DMS 273 (cell line): ENCODE measurements around the gene KIF1C.
A peak's percentile ranks its signal among the peaks of the same experiment; 100 is the strongest.
"Not testable (repeated sequence)": the region's sequence is repeated elsewhere in the genome, so short reads cannot be mapped to it uniquely, and the experiment has no call there.

Experiments
- DNase-seq: peaks from one replicate; lab custom pipeline; 2025; ENCODE audit not compliant: unreplicated experiment; lab: John Stamatoyannopoulos, UW

The KIF1C gene

GRCh38 chr17:4999430-5000093, 1.8 kb downstream of the KIF1C start:
- no peak for DNase-seq

- no peak for DNase-seq
Observed at GRCh38 chr17:5000237-5000639, 2.5 kb downstream of the KIF1C start.

DNA sequence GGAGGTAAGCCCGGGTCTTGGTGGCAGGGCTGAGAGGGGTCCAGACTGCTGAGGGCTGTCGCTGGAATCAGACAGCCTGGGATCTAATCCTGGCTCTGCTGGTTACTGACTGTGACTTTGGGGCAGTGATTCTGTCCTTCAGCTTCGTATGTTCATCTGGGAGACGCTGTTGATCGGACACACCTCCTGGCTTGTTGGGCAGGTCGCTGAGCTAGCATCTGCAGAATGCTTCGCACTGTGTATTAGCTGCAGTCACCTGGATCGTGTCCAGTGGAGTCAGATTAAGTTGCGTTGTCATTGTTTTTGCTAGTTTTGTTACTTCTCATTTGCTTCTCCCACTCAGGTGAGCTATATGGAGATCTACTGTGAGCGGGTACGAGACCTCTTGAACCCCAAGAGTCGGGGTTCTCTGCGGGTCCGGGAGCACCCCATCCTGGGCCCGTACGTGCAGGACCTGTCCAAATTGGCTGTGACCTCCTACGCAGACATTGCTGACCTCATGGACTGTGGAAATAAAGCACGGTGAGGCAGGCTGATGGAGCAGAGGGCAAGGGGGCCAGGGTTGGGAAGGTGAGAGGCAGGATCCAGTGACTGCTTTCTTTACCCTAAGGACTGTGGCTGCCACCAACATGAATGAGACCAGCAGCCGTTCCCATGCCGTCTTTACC, 4.5 kb downstream of the KIF1C start:
- no peak for DNase-seq

DNA sequence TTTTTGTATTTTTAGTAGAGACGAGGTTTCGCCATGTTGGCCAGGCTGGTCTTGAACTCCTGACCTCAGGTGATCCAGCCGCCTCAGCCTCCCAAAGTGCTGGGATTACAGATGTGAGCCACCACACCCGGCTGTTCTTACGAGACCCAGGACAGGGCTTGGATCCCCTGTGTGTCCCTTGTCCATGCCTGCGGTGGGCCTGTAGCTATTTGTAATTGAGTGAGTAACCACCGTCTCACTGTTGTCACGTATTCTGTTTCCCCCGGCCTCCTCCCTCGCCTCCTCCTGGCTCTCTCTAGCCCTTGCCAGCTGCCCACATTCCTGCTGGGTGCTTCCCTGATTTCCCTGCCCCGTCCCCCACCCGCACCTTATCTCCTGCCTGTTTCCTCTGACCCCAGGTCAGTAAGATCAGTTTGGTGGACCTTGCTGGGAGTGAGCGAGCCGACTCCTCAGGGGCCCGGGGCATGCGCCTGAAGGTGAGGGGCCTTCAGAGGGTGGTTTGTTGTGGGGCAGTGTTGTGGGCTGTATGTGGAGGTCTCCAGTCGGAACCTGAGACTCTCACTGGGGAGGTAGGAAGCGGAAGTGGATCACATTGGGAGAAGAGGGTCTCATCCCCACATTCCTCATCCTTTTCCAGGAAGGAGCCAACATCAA, 5.6 kb downstream of the KIF1C start:
- no peak for DNase-seq

- DNase-seq: no peak
Observed at GRCh38 chr17:5011928-5012327, 14.2 kb downstream of the KIF1C start.

- DNase-seq: no peak
Observed at GRCh38 chr17:5014357-5014756, 16.6 kb downstream of the KIF1C start.

DNA sequence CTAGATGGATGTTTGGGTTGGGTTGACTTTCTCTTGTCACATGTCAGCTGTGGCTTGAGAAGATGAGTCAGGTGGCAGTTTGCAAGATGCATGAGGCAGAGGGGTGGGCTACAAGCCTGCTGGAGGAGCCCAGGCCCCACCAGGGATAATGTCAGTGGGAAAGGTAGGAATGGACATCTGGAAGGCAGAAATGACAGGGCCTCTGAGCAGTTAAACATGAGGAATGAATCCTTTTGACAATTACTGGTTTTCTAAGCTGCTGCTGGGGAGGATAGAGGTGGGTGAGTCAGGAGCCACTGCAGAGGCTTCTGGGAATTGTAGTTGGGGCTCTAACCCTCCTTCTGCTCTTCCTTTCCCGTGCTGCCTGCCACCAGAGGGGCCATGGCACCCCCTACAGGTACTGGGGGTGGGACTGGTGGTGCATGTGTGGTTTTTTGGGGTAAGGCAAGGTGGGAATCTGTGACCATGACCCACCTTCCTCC, 21.8 kb downstream of the KIF1C start:
- DNase-seq: peak; percentile 35

- no peak for DNase-seq
Observed at GRCh38 chr17:5020502-5021023, 22.8 kb downstream of the KIF1C start.

DNA sequence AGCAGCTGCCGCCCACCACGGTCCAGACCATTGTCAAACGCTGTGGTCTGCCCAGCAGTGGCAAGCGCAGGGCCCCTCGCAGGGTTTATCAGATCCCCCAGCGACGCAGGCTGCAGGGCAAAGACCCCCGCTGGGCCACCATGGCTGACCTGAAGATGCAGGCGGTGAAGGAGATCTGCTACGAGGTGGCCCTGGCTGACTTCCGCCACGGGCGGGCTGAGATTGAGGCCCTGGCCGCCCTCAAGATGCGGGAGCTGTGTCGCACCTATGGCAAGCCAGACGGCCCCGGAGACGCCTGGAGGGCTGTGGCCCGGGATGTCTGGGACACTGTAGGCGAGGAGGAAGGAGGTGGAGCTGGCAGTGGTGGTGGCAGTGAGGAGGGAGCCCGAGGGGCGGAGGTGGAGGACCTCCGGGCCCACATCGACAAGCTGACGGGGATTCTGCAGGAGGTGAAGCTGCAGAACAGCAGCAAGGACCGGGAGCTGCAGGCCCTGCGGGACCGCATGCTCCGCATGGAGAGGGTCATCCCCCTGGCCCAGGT, 24.5 kb downstream of the KIF1C start:
- no peak for DNase-seq

DNA sequence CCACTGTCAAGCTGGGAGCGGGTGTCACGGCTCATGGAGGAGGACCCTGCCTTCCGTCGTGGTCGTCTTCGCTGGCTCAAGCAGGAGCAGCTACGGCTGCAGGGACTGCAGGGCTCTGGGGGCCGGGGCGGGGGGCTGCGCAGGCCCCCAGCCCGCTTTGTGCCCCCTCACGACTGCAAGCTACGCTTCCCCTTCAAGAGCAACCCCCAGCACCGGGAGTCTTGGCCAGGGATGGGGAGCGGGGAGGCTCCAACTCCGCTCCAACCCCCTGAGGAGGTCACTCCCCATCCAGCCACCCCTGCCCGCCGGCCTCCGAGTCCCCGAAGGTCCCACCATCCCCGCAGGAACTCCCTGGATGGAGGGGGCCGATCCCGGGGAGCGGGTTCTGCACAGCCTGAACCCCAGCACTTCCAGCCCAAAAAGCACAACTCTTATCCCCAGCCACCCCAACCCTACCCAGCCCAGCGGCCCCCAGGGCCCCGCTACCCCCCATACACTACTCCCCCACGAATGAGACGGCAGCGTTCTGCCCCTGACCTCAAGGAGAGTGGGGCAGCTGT, 25.9 kb downstream of the KIF1C start:
- DNase-seq: no peak

DNA sequence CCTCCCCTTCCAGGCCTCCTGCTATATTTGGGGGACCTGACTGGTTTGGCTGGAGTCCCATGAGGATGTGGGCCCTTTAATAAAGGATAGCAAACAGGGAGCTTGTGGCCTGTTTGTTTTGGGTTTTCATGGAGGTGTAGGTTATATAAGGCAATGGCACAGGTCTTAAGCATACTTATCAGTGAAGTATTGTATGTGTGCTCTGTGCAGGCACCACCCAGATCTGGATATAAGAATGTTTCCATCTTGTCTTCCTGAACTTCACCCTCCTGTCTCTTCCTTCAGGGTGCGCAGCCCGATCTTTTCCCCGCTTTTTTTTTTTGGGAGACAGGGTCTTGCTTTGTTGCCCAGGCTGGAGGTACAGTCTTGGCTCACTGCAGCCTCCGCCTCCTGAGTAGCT, 26.9 kb downstream of the KIF1C start:
- DNase-seq: no peak

GRCh38 chr17:5027299-5027698, 29.5 kb downstream of the KIF1C start:
- no peak for DNase-seq

DNA sequence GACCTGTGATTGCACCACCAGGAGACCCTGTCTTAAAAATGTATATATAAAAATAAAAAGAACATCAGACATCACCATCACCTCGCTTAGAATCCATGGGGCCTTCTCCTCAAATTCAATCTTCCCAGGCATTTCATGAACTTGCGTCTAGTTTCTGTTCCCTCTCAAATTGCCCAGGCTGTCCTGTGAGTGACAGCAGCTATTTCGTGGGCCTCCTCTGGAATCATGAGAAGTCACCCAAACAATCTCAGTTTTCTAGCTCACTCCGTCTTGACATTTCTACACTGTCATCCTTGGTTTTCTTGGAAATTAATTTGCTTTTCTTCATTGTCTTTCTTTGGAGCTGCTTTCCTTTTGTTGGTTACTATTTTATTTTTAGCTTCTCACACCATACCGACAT, 30.2 kb downstream of the KIF1C start:
- no peak for DNase-seq

GRCh38 chr17:5030168-5030567, 32.4 kb downstream of the KIF1C start:
- not testable (repeated sequence) for DNase-seq

GRCh38 chr17:5031365-5032082, 33.8 kb downstream of the KIF1C start:
- DNase-seq: peak; percentile 85

DNA sequence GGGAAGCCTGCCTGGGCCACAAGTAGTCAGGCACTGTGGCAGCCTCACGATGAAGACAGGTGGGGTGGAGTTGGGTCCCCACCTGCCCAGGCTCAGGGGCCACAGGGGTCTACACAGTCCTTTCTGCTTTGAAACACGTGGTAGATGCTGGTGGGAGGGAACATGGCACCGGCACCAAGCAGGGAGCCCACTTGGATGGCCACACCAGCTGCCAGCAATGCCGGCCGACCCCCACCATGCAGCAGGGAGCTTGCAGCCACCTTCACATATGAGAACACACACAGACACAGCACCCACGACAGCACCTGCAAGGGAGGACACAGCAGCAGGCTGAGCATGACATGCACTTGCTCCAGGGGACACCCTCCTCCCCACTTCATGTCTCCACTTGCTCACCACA, 35.1 kb downstream of the KIF1C start:
- DNase-seq: no peak

GRCh38 chr17:5033352-5034015, 35.7 kb downstream of the KIF1C start:
- DNase-seq: no peak

GRCh38 chr17:5034063-5034462, 36.3 kb downstream of the KIF1C start:
- DNase-seq: no peak

GRCh38 chr17:5034651-5035050, 36.9 kb downstream of the KIF1C start:
- DNase-seq: no peak

DNA sequence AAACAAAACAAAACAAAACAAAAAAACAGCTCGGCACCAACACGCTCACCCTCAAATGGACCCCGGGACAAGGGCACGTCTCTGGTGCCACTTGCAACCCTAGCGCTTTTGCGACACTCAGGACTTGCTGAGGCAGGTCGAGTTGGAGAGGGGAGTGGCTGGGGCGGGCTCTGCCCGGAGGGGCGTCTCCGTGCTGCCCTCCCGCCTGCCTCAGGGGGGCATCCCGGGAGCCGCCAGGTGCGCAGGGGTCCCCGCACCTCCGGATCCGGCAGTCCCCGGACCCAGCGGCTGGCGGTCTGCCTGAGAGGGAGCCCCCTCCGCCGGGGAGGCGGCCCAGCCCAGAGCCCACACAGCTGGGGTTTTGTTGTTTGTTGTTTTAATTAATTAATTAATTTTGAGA, 37.6 kb downstream of the KIF1C start, which contains the start of gene SLC52A1:
Gene SLC52A1 (minus strand): TSS at position 112 of the 400 bp plus-strand sequence. CDS start 820 bp downstream, outside the sequence.
- no peak for DNase-seq
